ENCODE measurements around the gene TNFRSF1B.

Gene TNFRSF1B

GRCh38 chr1:12166834-12167492, at the start of gene TNFRSF1B:
Gene TNFRSF1B, plus strand, starts transcription at chr1:12166991. Its CDS starts 101 bp downstream, at chr1:12167092.
- peak; percentile 31 for DNase-seq (ENCODE audit: low read depth)

- DNase-seq (ENCODE audit: low read depth): peak; percentile 88
These were observed 45.4 kb upstream of the TNFRSF1B start for GRCh38 chr1:12121212-12122003.

- no peak for DNase-seq (ENCODE audit: low read depth)
These were observed 43.6 kb upstream of the TNFRSF1B start for GRCh38 chr1:12123172-12123571.

- DNase-seq (ENCODE audit: low read depth): peak; percentile 68
These were observed 41.9 kb upstream of the TNFRSF1B start for GRCh38 chr1:12124693-12125421.

GRCh38 chr1:12125422-12126355, 41.1 kb upstream of the TNFRSF1B start:
- DNase-seq (ENCODE audit: low read depth): no peak

- no peak for DNase-seq (ENCODE audit: low read depth)
These were observed 40.0 kb upstream of the TNFRSF1B start for GRCh38 chr1:12126781-12127180.

- no peak for DNase-seq (ENCODE audit: low read depth)
These were observed 39.5 kb upstream of the TNFRSF1B start for GRCh38 chr1:12127206-12127810.

- DNase-seq (ENCODE audit: low read depth): no peak
These were observed 38.7 kb upstream of the TNFRSF1B start for GRCh38 chr1:12128120-12128519.

- DNase-seq (ENCODE audit: low read depth): no peak
These were observed 37.2 kb upstream of the TNFRSF1B start for GRCh38 chr1:12129624-12130023.

GRCh38 chr1:12130466-12131130, 36.2 kb upstream of the TNFRSF1B start:
- DNase-seq (ENCODE audit: low read depth): no peak

GRCh38 chr1:12132078-12132477, 34.7 kb upstream of the TNFRSF1B start:
- DNase-seq (ENCODE audit: low read depth): peak; percentile 95

- no peak for DNase-seq (ENCODE audit: low read depth)
These were observed 32.1 kb upstream of the TNFRSF1B start for GRCh38 chr1:12134716-12135115.

GRCh38 chr1:12135612-12136011, 31.2 kb upstream of the TNFRSF1B start:
- DNase-seq (ENCODE audit: low read depth): peak; percentile 29

GRCh38 chr1:12136916-12137610, 29.7 kb upstream of the TNFRSF1B start:
- no peak for DNase-seq (ENCODE audit: low read depth)

- DNase-seq (ENCODE audit: low read depth): peak; percentile 57
These were observed 28.3 kb upstream of the TNFRSF1B start for GRCh38 chr1:12138196-12139168.

- no peak for DNase-seq (ENCODE audit: low read depth)
These were observed 26.8 kb upstream of the TNFRSF1B start for GRCh38 chr1:12140016-12140415.

- DNase-seq (ENCODE audit: low read depth): no peak
These were observed 26.2 kb upstream of the TNFRSF1B start for GRCh38 chr1:12140515-12141162.

- DNase-seq (ENCODE audit: low read depth): no peak
These were observed 25.5 kb upstream of the TNFRSF1B start for GRCh38 chr1:12141163-12141850.
